ENCODE data around the gene GM2A.

GM2A gene

DNA sequence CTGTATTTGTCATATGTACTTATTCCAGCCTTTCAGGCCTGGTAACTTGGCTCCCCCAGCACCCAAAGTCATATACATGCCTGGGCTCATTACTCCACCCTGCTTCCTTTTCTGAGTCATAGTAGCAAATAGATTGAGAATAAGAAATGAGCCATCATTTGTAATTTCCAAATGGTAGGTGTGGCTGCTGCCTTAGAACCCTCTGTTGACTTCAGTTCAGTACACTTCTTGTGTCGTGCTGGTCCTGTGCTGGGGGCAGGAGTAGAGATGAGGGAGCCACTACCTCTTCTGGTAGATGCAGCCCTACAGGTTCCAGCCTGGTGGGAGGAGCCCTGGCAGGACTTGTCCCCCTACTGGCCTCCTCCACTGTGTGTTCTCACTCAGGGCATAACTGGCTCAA lies 11.1 kb downstream of the GM2A start:
- H3F3A ChIP-seq (ENCODE audit: insufficient read depth, low read length), result no peaks in the 10 kb centered on the region
- no peak overlapping the region for H3K27ac ChIP-seq (ENCODE audit: low read depth, low read length, poor library complexity, severe bottlenecking)
- H3K36me3 ChIP-seq (ENCODE audit: insufficient read depth, low read length), result peaks cover 85% of the 10 kb centered on the region
- no peak overlapping the region for H3K4me3 ChIP-seq (ENCODE audit: low read depth, low read length, poor library complexity, severe bottlenecking)
- H3K27me3 ChIP-seq (ENCODE audit: insufficient read depth, low read length), result no peaks in the 10 kb centered on the region
- no peaks in the 10 kb centered on the region for H3K9me2 ChIP-seq (ENCODE audit: low read depth, low read length)
- no peaks in the 10 kb centered on the region for H4K20me1 ChIP-seq (ENCODE audit: insufficient read depth, low read length)
- no peak overlapping the region for H3K9ac ChIP-seq (ENCODE audit: low read length)
- TF ChIP-seq, protein P1, sequence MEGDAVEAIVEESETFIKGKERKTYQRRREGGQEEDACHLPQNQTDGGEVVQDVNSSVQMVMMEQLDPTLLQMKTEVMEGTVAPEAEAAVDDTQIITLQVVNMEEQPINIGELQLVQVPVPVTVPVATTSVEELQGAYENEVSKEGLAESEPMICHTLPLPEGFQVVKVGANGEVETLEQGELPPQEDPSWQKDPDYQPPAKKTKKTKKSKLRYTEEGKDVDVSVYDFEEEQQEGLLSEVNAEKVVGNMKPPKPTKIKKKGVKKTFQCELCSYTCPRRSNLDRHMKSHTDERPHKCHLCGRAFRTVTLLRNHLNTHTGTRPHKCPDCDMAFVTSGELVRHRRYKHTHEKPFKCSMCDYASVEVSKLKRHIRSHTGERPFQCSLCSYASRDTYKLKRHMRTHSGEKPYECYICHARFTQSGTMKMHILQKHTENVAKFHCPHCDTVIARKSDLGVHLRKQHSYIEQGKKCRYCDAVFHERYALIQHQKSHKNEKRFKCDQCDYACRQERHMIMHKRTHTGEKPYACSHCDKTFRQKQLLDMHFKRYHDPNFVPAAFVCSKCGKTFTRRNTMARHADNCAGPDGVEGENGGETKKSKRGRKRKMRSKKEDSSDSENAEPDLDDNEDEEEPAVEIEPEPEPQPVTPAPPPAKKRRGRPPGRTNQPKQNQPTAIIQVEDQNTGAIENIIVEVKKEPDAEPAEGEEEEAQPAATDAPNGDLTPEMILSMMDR (IDR thresholded peaks at IDR 0.05; ENCODE audit: low read length), result no peak
- no peak for TF ChIP-seq EZH2 (IDR thresholded peaks at IDR 0.05; ENCODE audit: borderline replicate concordance, low read length)
- H3K4me2 ChIP-seq (ENCODE audit: low read length), result no peak overlapping the region
- H3K9me3 ChIP-seq (ENCODE audit: low read length), result no peaks in the 10 kb centered on the region
- H2AFZ ChIP-seq (ENCODE audit: low read length), result no peak overlapping the region
- no peaks in the 10 kb centered on the region for H3K4me1 ChIP-seq (ENCODE audit: insufficient read depth, low read length, severe bottlenecking)
- H3K79me2 ChIP-seq (ENCODE audit: insufficient read depth, low read length), result no peaks in the 10 kb centered on the region

DNA sequence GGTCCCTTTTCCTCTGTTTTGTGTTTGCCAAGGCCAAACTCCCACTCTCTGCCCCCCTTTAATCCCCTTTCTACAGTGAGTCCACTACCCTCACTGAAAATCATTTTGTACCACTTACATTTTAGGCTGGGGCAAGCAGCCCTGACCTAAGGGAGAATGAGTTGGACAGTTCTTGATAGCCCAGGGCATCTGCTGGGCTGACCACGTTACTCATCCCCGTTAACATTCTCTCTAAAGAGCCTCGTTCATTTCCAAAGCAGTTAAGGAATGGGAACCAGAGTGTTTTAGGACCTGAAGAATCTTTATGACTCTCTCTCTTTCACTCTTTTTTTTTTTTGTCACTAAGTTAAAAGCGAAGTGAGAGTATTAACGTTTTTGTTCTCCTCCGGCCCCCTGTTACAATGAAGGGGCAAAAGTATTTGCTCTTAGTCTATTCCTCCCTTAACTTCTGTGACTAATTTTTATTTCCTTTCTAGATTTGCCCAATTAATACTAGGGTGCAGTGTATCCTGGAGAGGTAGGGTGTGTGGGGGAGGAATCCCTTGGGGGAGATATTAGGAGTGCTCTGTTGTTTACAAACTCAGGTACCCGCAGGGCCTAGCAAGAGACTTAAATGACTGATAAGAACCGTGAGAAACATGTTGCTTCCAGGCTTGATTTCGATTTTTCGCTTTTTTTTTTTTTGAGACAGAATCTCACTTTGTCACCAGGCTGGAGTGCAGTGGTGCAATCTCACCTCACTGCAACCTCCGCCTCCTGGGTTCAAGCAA lies 14.7 kb downstream of the GM2A start:
- Histone ChIP-seq H2AFZ (ENCODE audit: low read length) (no peak overlapping the region), H3K27me3 (ENCODE audit: insufficient read depth, low read length) (no peaks in the 10 kb centered on the region), H3K36me3 (ENCODE audit: insufficient read depth, low read length) (peaks cover 84% of the 10 kb centered on the region), H4K20me1 (ENCODE audit: insufficient read depth, low read length) (no peaks in the 10 kb centered on the region), H3K9ac (ENCODE audit: low read length) (no peak overlapping the region), H3K27ac (ENCODE audit: low read depth, low read length, poor library complexity, severe bottlenecking) (no peak overlapping the region), H3K9me2 (ENCODE audit: low read depth, low read length) (no peaks in the 10 kb centered on the region), H3F3A (ENCODE audit: insufficient read depth, low read length) (no peaks in the 10 kb centered on the region), H3K4me3 (ENCODE audit: low read depth, low read length, poor library complexity, severe bottlenecking) (no peak overlapping the region), H3K4me2 (ENCODE audit: low read length) (no peak overlapping the region), H3K79me2 (ENCODE audit: insufficient read depth, low read length) (no peaks in the 10 kb centered on the region), H3K9me3 (ENCODE audit: low read length) (no peaks in the 10 kb centered on the region), H3K4me1 (ENCODE audit: insufficient read depth, low read length, severe bottlenecking) (no peaks in the 10 kb centered on the region)
- TF ChIP-seq, protein P1 (IDR thresholded peaks at IDR 0.05; ENCODE audit: low read length), result no peak
- no peak for TF ChIP-seq EZH2 (IDR thresholded peaks at IDR 0.05; ENCODE audit: borderline replicate concordance, low read length)

DNA sequence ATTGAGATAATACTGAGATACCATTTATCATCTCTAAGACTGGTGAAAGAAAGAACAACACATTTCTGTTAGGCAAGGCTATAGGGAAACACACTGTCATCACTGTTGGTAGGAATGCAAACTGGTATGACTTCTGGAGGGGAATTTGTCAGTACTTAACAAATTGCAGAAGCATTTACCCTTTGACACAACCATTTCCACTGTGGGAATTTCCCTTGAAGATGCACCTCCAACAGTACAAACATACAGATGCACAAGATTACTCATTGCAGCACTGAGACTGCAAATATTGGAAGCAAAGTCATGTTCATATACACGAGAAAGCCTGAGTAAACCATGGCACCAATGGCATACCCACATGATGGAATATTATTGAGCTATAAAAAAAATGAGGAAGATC lies 17.6 kb downstream of the GM2A start:
- Histone ChIP-seq H2AFZ (ENCODE audit: low read length) (no peak overlapping the region), H3K27ac (ENCODE audit: low read depth, low read length, poor library complexity, severe bottlenecking) (no peak overlapping the region), H3K79me2 (ENCODE audit: insufficient read depth, low read length) (no peaks in the 10 kb centered on the region), H3K9me2 (ENCODE audit: low read depth, low read length) (no peaks in the 10 kb centered on the region), H3F3A (ENCODE audit: insufficient read depth, low read length) (no peaks in the 10 kb centered on the region), H3K9ac (ENCODE audit: low read length) (no peak overlapping the region), H3K27me3 (ENCODE audit: insufficient read depth, low read length) (no peaks in the 10 kb centered on the region), H3K9me3 (ENCODE audit: low read length) (no peaks in the 10 kb centered on the region), H3K4me3 (ENCODE audit: low read depth, low read length, poor library complexity, severe bottlenecking) (no peak overlapping the region), H3K4me1 (ENCODE audit: insufficient read depth, low read length, severe bottlenecking) (no peaks in the 10 kb centered on the region), H3K4me2 (ENCODE audit: low read length) (no peak overlapping the region), H3K36me3 (ENCODE audit: insufficient read depth, low read length) (peaks cover 59% of the 10 kb centered on the region), H4K20me1 (ENCODE audit: insufficient read depth, low read length) (no peaks in the 10 kb centered on the region)
- TF ChIP-seq, protein P1 (IDR thresholded peaks at IDR 0.05; ENCODE audit: low read length), result no peak
- no peak for TF ChIP-seq EZH2 (IDR thresholded peaks at IDR 0.05; ENCODE audit: borderline replicate concordance, low read length)
